ENCODE measurements around the gene FCER1A.

- TF ChIP-seq SAFB2 (IDR thresholded peaks at IDR 0.05; ENCODE audit: borderline replicate concordance, low read depth, low read length, severe bottlenecking): no peak
- TF ChIP-seq HES1 (IDR thresholded peaks at IDR 0.05; ENCODE audit: low read depth): no peak
- no peak for TF ChIP-seq CTCF (IDR thresholded peaks at IDR 0.05 in 2 of 3, conservative IDR thresholded peaks at IDR 0.05 in 1 of 3; ENCODE audit: insufficient read depth in 2 of 3, low read depth in 1 of 3, low read length in 3 of 3)
- no peak for TF ChIP-seq TEAD2 (tag; IDR thresholded peaks at IDR 0.05)
- no peak for TF ChIP-seq NR1H2 (CRISPR knock-in tag; IDR thresholded peaks at IDR 0.05)
- no peak for TF ChIP-seq HCFC1 (IDR thresholded peaks at IDR 0.05; ENCODE audit: low read depth, low read length)
- no peak for TF ChIP-seq PHF20 (IDR thresholded peaks at IDR 0.05; ENCODE audit: partially characterized antibody)
These were observed 10.7 kb upstream of the FCER1A start for GRCh38 chr1:159291424-159291823.
